Endodermal cell (in vitro differentiated cells): Measurements from ENCODE around the gene PLCB1. TPM values are rescaled to one million over a fixed set of nuclear protein-coding genes. Genes with fewer than 3 reads are reported as not detected.

Experiments used
- DNase-seq: peaks from one replicate; pipeline ENCODE4 v3.0.0-alpha.2; 2017
- H3K27ac ChIP-seq: 2 replicates; pipeline ENCODE4 v1.5.1; 2013; ENCODE audit warnings: mild to moderate bottlenecking, low read depth, low read length, moderate library complexity
- H3K27me3 ChIP-seq: 2 replicates; pipeline ENCODE4 v1.6.1; 2013; ENCODE audit warnings: mild to moderate bottlenecking, low read length, moderate library complexity; ENCODE audit not compliant: insufficient read depth, control insufficient read depth, poor library complexity, severe bottlenecking
- H3K36me3 ChIP-seq: 2 replicates; pipeline ENCODE4 v1.7.0; 2013; ENCODE audit warnings: mild to moderate bottlenecking, low read length, moderate library complexity; ENCODE audit not compliant: control insufficient read depth, insufficient read depth
- H3K4me1 ChIP-seq: one replicate; pipeline ENCODE4 v1.7.0; 2013; ENCODE audit warnings: low read length; ENCODE audit not compliant: control insufficient read depth, insufficient read depth
- H3K4me3 ChIP-seq: 2 replicates; pipeline ENCODE4 v1.5.1; 2013; ENCODE audit warnings: mild to moderate bottlenecking, low read length, moderate library complexity
- H3K9ac ChIP-seq: 2 replicates; pipeline ENCODE4 v1.6.1; 2013; ENCODE audit warnings: mild to moderate bottlenecking, low read length, moderate library complexity; ENCODE audit not compliant: poor library complexity, severe bottlenecking; ENCODE audit errors: extremely low read depth
- H3K9me3 ChIP-seq: 2 replicates; pipeline ENCODE4 v1.6.1; 2013; ENCODE audit warnings: mild to moderate bottlenecking, low read length, moderate library complexity; ENCODE audit not compliant: control insufficient read depth
- H3K27ac Mint-ChIP-seq: 2 replicates; pipeline ENCODE4 v1.8.0; 2020; ENCODE audit warnings: mixed read lengths
- H3K27me3 Mint-ChIP-seq: 2 replicates; pipeline ENCODE4 v1.8.0; 2021; ENCODE audit warnings: mild to moderate bottlenecking, mixed read lengths; ENCODE audit not compliant: insufficient read depth
- H3K36me3 Mint-ChIP-seq: 2 replicates; pipeline ENCODE4 v1.8.0; 2020; ENCODE audit warnings: low read depth, mixed read lengths
- H3K4me1 Mint-ChIP-seq: 2 replicates; pipeline ENCODE4 v1.8.0; 2020; ENCODE audit warnings: mixed read lengths
- H3K4me3 Mint-ChIP-seq: 2 replicates; pipeline ENCODE4 v1.8.0; 2020; ENCODE audit warnings: mild to moderate bottlenecking, moderate library complexity, mixed read lengths
- H3K9me3 Mint-ChIP-seq: 2 replicates; pipeline ENCODE4 v1.8.0; 2020; ENCODE audit warnings: mild to moderate bottlenecking, mixed read lengths
- CTCF ChIP-seq: fragments of 200-600 bp; sonication (generic); conservative IDR thresholded peaks from 2 replicates; pipeline ENCODE4 v1.5.0; 2021; ENCODE audit warnings: antibody characterized with exemption, mild to moderate bottlenecking
- WGBS, 2 experiments: methylation state at CpG; one replicate each; pipeline versions ENCODE4 v1.1.5 to v1.1.7; 2013; ENCODE audit warnings: missing lambda C conversion rate in 2 of 2, mixed read lengths in 1 of 2; ENCODE audit not compliant: insufficient coverage in 1 of 2, insufficient read length in 1 of 2; 5-methylcytosine and 5-hydroxymethylcytosine counted together
- total RNA-seq, 2 donors: library from RNA; stranded (reverse); fragmentation: NEBNext Ultra II Directional in 1 of 2; extraction: Animal tissue kit (Norgen Biotek cat#: 25700) in 1 of 2; gene quantifications; 2 replicates in 1 of 2; 3 replicates in 1 of 2; pipeline ENCODE4 v1.2.1, GENCODE V29; 2021

The PLCB1 gene
- total RNA-seq, 2 donors from 2014 or later, result 15.3 to 16.5 TPM

- Histone ChIP-seq H3K9ac (no peak overlapping the region), H3K27ac (no peak overlapping the region), H3K9me3 (no peaks in the 10 kb centered on the region), H3K4me1 (peaks cover 2% of the 10 kb centered on the region), H3K4me3 (no peak overlapping the region), H3K27me3 (no peaks in the 10 kb centered on the region), H3K36me3 (no peaks in the 10 kb centered on the region)
- Mint-ChIP-seq H3K9me3 (peaks cover 6% of the 10 kb centered on the region), H3K27me3 (peaks cover 3% of the 10 kb centered on the region), H3K27ac (no peak overlapping the region), H3K4me3 (no peak overlapping the region), H3K36me3 (peaks cover 5% of the 10 kb centered on the region), H3K4me1 (peaks cover 20% of the 10 kb centered on the region)
- no peak for DNase-seq
- WGBS, 2 experiments, result 90 to 93% methylated on average over 3 of the region's 3 CpGs
- TF ChIP-seq CTCF, result no peak
Observed at GRCh38 chr20:8342391-8342790, 210.3 kb downstream of the PLCB1 start.

GRCh38 chr20:8344106-8344505 lies 212.0 kb downstream of the PLCB1 start:
- H3K27me3 Mint-ChIP-seq, result peaks cover 3% of the 10 kb centered on the region
- TF ChIP-seq CTCF, result no peak
- H3K36me3 Mint-ChIP-seq, result peaks cover 5% of the 10 kb centered on the region
- H3K4me1 Mint-ChIP-seq, result peaks cover 20% of the 10 kb centered on the region
- no peak overlapping the region for H3K4me3 Mint-ChIP-seq
- Histone ChIP-seq H3K4me1 (peaks cover 2% of the 10 kb centered on the region), H3K9me3 (no peaks in the 10 kb centered on the region), H3K27me3 (no peaks in the 10 kb centered on the region), H3K9ac (no peak overlapping the region), H3K36me3 (no peaks in the 10 kb centered on the region), H3K27ac (no peak overlapping the region), H3K4me3 (no peak overlapping the region)
- no peak for DNase-seq
- peaks cover 6% of the 10 kb centered on the region for H3K9me3 Mint-ChIP-seq
- WGBS, 2 experiments, result 87 to 100% methylated on average over 3 of the region's 3 CpGs
- no peak overlapping the region for H3K27ac Mint-ChIP-seq

- no peak overlapping the region for H3K9ac ChIP-seq
- Mint-ChIP-seq H3K4me1 (peaks cover 20% of the 10 kb centered on the region), H3K36me3 (peaks cover 5% of the 10 kb centered on the region), H3K27me3 (peaks cover 3% of the 10 kb centered on the region), H3K9me3 (peaks cover 6% of the 10 kb centered on the region), H3K27ac (no peak overlapping the region), H3K4me3 (no peak overlapping the region)
- no peak overlapping the region for H3K27ac ChIP-seq
- H3K36me3 ChIP-seq, result no peaks in the 10 kb centered on the region
- peaks cover 2% of the 10 kb centered on the region for H3K4me1 ChIP-seq
- no peaks in the 10 kb centered on the region for H3K27me3 ChIP-seq
- no peak for TF ChIP-seq CTCF
- H3K9me3 ChIP-seq, result no peaks in the 10 kb centered on the region
- no peak overlapping the region for H3K4me3 ChIP-seq
- DNase-seq, result no peak
- WGBS, 2 experiments, result 90 to 93% methylated on average over 5 of the region's 5 CpGs
Observed at GRCh38 chr20:8344631-8345030, 212.6 kb downstream of the PLCB1 start.
